ENCODE measurements around the gene CDC34. TPM values are rescaled to one million over a fixed set of nuclear protein-coding genes. Genes with fewer than 3 reads are reported as not detected.

The CDC34 gene
- total and polyA plus RNA-seq, 9 of the 15 experiments (the other 6 are each of a cell fraction or from before 2014, with no cell fraction given): 0.80 to 203 (median 65.5) TPM

GRCh38 chr19:566403-566802 lies 34.8 kb downstream of the CDC34 start (continued):
- TF ChIP-seq HNRNPL (IDR thresholded peaks at IDR 0.05; ENCODE audit: low read depth, low read length) (no peak), HLTF (IDR thresholded peaks at IDR 0.05) (0 out of 2 replicates have a peak, but pooled peaks have one; percentile 41), POLR2A (conservative IDR thresholded peaks at IDR 0.05) (peak; percentile 55), ATF1 (CRISPR knock-in tag; IDR thresholded peaks at IDR 0.05) (no peak), ATF1 (tag; IDR thresholded peaks at IDR 0.05) (0 out of 2 replicates have a peak, but pooled peaks have one; percentile 19)

- 4% methylated on average over 12 of the region's 16 CpGs for WGBS (ENCODE audit: insufficient coverage, low coverage, missing lambda C conversion rate)
- DNase-seq (ENCODE audit: extremely low read depth in 1 of 4, low spot score in 3 of 4) (no peak), FAIRE-seq (peak; percentile 29), ATAC-seq (peak; percentile 11; the same call in 1 of the 3 replicates)
- H3K27me3 ChIP-seq (ENCODE audit: control insufficient read depth in 2 of 2, insufficient read depth in 2 of 2, low read length in 2 of 2): no peaks in the 10 kb centered on the region
- intact Hi-C loops (cut with micrococcal nuclease): no loop called here
- BruUV-seq (replicated peaks): TSS peak; percentile 84
- ChIA-PET CTCF (ENCODE audit: low intra/inter-chr PET ratio) (no interaction called here), POLR2A (interaction anchor here (0.6 to 1.9 kb wide), 6 partner anchors 8 to 476 kb away, joined by 3 to 11 read pairs (median 4); no protein-coding TSS in a partner anchor)
- peaks cover 0 to 31% of the 10 kb centered on the region in 2 experiments; a peak in 4 of 5 replicates for H3K4me1 ChIP-seq (replicated peaks in 1 of 2; ENCODE audit: control insufficient read depth in 2 of 2, insufficient read depth in 2 of 2, low read length in 2 of 2)
- peak overlapping the region; percentile 71 to 85; a peak in 3 of 4 replicates for H3K9ac ChIP-seq (ENCODE audit: insufficient read depth in 1 of 2, low read depth in 2 of 2, low read length in 2 of 2)
- in situ Hi-C loops (cut with MboI): no loop called here
- H3K27ac ChIP-seq (ENCODE audit: extremely low read depth, low read depth, low read length): peak overlapping the region; percentile 71
- peaks cover 4% of the 10 kb centered on the region; the same call in 1 of the 3 replicates for H3K79me2 ChIP-seq (ENCODE audit: control insufficient read depth, insufficient read depth, low read length)
- H3K36me3 ChIP-seq (ENCODE audit: control insufficient read depth, insufficient read depth, low read length): peaks cover 3% of the 10 kb centered on the region; the same call in 1 of the 3 replicates
- H2AFZ ChIP-seq (ENCODE audit: low read depth, low read length): peak overlapping the region; percentile 70
- no peaks in the 10 kb centered on the region for H4K20me1 ChIP-seq (replicated peaks; ENCODE audit: control insufficient read depth, insufficient read depth, low read length)
- peak overlapping the region; percentile 21 for H3K4me3 ChIP-seq
- H3K9me1 ChIP-seq (ENCODE audit: control insufficient read depth, insufficient read depth, low read length): no peaks in the 10 kb centered on the region
- peaks cover 10% of the 10 kb centered on the region for H3K9me3 ChIP-seq (replicated peaks; ENCODE audit: control insufficient read depth, insufficient read depth, low read depth, low read length)
- H3K4me2 ChIP-seq (ENCODE audit: insufficient read depth, low read length): peak overlapping the region; percentile 78
- TF ChIP-seq MAZ (CRISPR knock-in tag; conservative IDR thresholded peaks at IDR 0.05 in 1 of 2, IDR thresholded peaks at IDR 0.05 in 1 of 2) (0 out of 4 replicates have a peak, but pooled peaks of 1 of the 2 experiments have one; percentile 4), POLR2H (tag; IDR thresholded peaks at IDR 0.05; ENCODE audit: low read depth) (peak; percentile 11; the same call in 1 of the 2 replicates), ZNF740 (CRISPR knock-in tag; IDR thresholded peaks at IDR 0.05) (no peak), ZNF740 (tag; IDR thresholded peaks at IDR 0.05) (peak in 1 of 2 experiments; percentile 67; a peak in 2 of 4 replicates), RBFOX2 (IDR thresholded peaks at IDR 0.05; ENCODE audit: low read depth, low read length) (peak; percentile 5; the same call in 1 of the 2 replicates), ARNT (IDR thresholded peaks at IDR 0.05) (0 out of 4 replicates have a peak, but pooled peaks of 1 of the 2 experiments have one; percentile 6), CREB3L1 (IDR thresholded peaks at IDR 0.05; ENCODE audit: borderline replicate concordance, low read depth) (0 out of 2 replicates have a peak, but pooled peaks have one; percentile 2), E2F8 (IDR thresholded peaks at IDR 0.05; ENCODE audit: low read depth, partially characterized antibody) (no peak), VEZF1 (CRISPR knock-in tag; IDR thresholded peaks at IDR 0.05) (peak; percentile 59), CTBP1 (IDR thresholded peaks at IDR 0.05; ENCODE audit: borderline replicate concordance) (peak; percentile 4; the same call in 1 of the 2 replicates)
Measured at GRCh38 chr19:566844-567243, 35.3 kb downstream of the CDC34 start.

Data from K562 (cell line).